Measurements from ENCODE around the gene TAF5.

The TAF5 gene

DNA sequence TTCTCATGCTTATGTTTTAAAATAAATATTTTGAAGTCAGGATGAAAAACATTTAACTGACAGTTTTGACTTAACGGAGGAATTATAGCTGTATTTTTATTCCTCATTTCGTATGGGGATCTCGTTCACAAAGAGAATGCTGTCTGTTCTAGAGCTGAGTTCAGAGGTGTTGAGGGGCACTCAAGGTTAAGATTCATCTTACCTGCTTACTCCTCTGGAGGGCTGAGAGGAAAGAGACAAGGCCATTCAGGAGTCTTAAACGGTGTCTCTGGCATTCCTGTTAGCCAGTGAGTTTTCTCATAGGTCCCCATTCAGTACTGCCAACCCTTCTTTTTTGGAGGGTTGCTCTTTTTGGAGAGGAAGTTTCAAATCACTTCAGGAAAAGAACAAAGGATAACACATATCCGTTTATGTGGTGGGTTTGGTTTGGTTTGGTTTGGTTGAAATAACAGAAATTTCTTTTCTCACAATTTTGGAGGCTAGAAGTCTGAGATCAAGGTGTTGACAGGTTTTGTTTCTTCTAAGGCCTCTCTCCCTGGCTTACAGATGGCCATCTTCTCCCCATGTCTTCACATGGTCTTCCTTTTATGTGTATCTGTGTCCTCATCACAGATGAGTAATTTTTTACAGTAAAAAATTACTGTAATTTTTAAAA, 61.3 kb downstream of the TAF5 start:
- TF ChIP-seq GATA1 (IDR thresholded peaks at IDR 0.05; ENCODE audit: low read depth, low read length) (no peak), POLR2A (IDR thresholded peaks at IDR 0.05; ENCODE audit: low read length) (no peak)
- DNase-seq, result no peak

- DNase-seq, result no peak
- no peak for TF ChIP-seq POLR2A (IDR thresholded peaks at IDR 0.05; ENCODE audit: low read length)
- TF ChIP-seq GATA1 (IDR thresholded peaks at IDR 0.05; ENCODE audit: low read depth, low read length), result no peak
Measured at GRCh38 chr10:103429647-103430046, 61.9 kb downstream of the TAF5 start.

DNA sequence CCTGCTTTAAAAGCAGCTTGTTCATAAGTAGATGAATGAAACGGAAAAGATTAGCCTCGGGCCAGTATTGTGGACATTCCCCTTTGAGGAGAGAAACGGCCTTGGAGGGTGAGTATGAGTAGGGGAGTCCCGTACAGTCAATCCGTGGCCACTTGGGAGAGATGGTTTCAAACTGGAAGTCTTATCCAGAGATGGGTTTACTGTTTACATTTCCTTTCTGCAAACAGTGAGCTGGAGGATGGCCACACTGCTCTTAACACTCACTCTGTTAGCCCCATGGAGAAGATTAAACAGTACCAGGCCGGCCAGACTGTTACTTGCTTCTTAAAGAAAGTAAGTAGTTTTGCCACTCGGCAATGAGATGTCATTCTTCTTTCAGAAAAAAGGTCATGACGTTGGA, 64.1 kb downstream of the TAF5 start:
- no peak for DNase-seq
- TF ChIP-seq POLR2A (IDR thresholded peaks at IDR 0.05; ENCODE audit: low read length) (no peak), GATA1 (IDR thresholded peaks at IDR 0.05; ENCODE audit: low read depth, low read length) (no peak)

DNA sequence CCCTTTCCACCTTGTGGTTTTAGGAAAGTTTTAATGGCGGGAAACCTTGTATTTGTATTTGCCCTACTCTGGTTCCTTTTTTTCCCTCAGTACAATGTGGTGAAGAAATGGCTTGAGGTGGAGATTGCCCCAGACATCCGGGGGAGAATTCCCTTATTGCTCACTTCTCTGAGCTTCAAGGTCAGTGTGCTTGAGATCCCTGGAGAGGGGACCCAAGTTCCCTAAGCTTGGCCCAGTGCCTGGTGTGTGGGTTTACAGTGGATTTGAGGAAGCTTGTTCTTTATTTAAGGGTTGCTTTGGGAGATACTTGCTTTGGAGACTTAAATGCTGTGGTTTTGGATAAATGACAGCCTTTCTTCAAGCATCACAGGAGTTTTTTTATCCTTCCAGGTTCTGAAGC, 66.1 kb downstream of the TAF5 start:
- no peak for DNase-seq
- TF ChIP-seq GATA1 (IDR thresholded peaks at IDR 0.05; ENCODE audit: low read depth, low read length) (no peak), POLR2A (IDR thresholded peaks at IDR 0.05; ENCODE audit: low read length) (no peak)
